IMR-90 (cell line): ENCODE data around the gene DNAI7. TPM values are rescaled to one million over a fixed set of nuclear protein-coding genes. Genes with fewer than 3 reads are reported as not detected.

ENCODE experiments used
- ATAC-seq: fragments of 200-7000 bp; cut with Tn5 transposase; 2 replicates; pipeline ENCODE4 v1.9.1; 2020; ENCODE audit warnings: low read depth, mild to moderate bottlenecking, moderate library complexity
- BruUV-seq: library from RNA; stranded (reverse); fragments of 400-500 nt; replicated peaks from 2 replicates; lab custom pipeline; 2021; lab: Mats Ljungman, UMichigan
- CTCF ChIA-PET: fragments of 300-600 bp; formaldehyde crosslinking; extraction: SDS; loops from one replicate; lab custom pipeline; 2021; ENCODE audit warnings: antibody characterized with exemption; lab: Yijun Ruan, JAX
- POLR2A ChIA-PET: fragments of 300-600 bp; sonication (Branson Sonifier 250); formaldehyde crosslinking; loops from one replicate; lab custom pipeline; 2022; ENCODE audit warnings: antibody characterized with exemption; ENCODE audit not compliant: unreplicated experiment; lab: Charles Lee
- DNase-seq: peaks from one replicate; pipeline ENCODE4 v3.0.0; 2013
- H2AFZ ChIP-seq: replicated peaks from 2 replicates; pipeline ENCODE3; 2013; ENCODE audit warnings: low read length, mild to moderate bottlenecking; ENCODE audit not compliant: poor library complexity
- H2AK5ac ChIP-seq: 2 replicates; pipeline ENCODE4 v1.6.1; 2013; ENCODE audit warnings: low read depth, low read length, inconsistent platforms
- H2AK9ac ChIP-seq: replicated peaks from 2 replicates; pipeline ENCODE3; 2013; ENCODE audit warnings: mild to moderate bottlenecking, low read depth, low read length, moderate library complexity; ENCODE audit not compliant: poor library complexity
- H2BK120ac ChIP-seq: 2 replicates; pipeline ENCODE4 v1.6.1; 2013; ENCODE audit warnings: low read depth, low read length, inconsistent platforms
- H2BK15ac ChIP-seq: 3 replicates; pipeline ENCODE4 v1.6.1; 2013; ENCODE audit warnings: low read depth, low read length, inconsistent platforms
- H2BK20ac ChIP-seq: 2 replicates; pipeline ENCODE4 v1.6.1; 2013; ENCODE audit warnings: low read depth, mild to moderate bottlenecking, inconsistent platforms, low read length, moderate library complexity
- H2BK5ac ChIP-seq: 2 replicates; pipeline ENCODE4 v1.6.1; 2013; ENCODE audit warnings: mild to moderate bottlenecking, low read depth, low read length, inconsistent platforms; ENCODE audit not compliant: poor library complexity, severe bottlenecking
- H3K14ac ChIP-seq: replicated peaks from 2 replicates; pipeline ENCODE4 v1.6.1; 2013; ENCODE audit warnings: low read depth, low read length, inconsistent platforms
- H3K18ac ChIP-seq: 2 replicates; pipeline ENCODE4 v1.6.1; 2013; ENCODE audit warnings: low read depth, low read length, control low read depth
- H3K23ac ChIP-seq: 2 replicates; pipeline ENCODE4 v1.6.1; 2013; ENCODE audit warnings: low read depth, low read length, inconsistent platforms
- H3K27ac ChIP-seq: 2 replicates; pipeline ENCODE4 v1.5.1; 2013; ENCODE audit warnings: mild to moderate bottlenecking, control low read depth, low read length; ENCODE audit not compliant: insufficient read depth
- H3K27me3 ChIP-seq: 2 replicates; pipeline ENCODE4 v1.6.1; 2013; ENCODE audit warnings: low read length; ENCODE audit not compliant: control insufficient read depth, insufficient read depth
- H3K36me3 ChIP-seq: 2 replicates; pipeline ENCODE4 v1.6.1; 2013; ENCODE audit warnings: low read length, mixed read lengths; ENCODE audit not compliant: control insufficient read depth, insufficient read depth
- H3K4ac ChIP-seq: 2 replicates; pipeline ENCODE4 v1.6.1; 2013; ENCODE audit warnings: low read depth, low read length, inconsistent platforms
- H3K4me1 ChIP-seq: 2 replicates; pipeline ENCODE4 v1.6.1; 2013; ENCODE audit warnings: low read length, mixed read lengths; ENCODE audit not compliant: control insufficient read depth, insufficient read depth
- H3K4me2 ChIP-seq: 2 replicates; pipeline ENCODE4 v1.6.1; 2013; ENCODE audit warnings: low read depth, mild to moderate bottlenecking, control low read depth, low read length, moderate library complexity
- H3K4me3 ChIP-seq: 2 replicates; pipeline ENCODE4 v1.5.1; 2013; ENCODE audit warnings: low read depth, mild to moderate bottlenecking, control low read depth, low read length, moderate library complexity; ENCODE audit not compliant: insufficient read depth
- H3K56ac ChIP-seq: 2 replicates; pipeline ENCODE4 v1.6.1; 2013; ENCODE audit warnings: low read length, inconsistent platforms; ENCODE audit not compliant: insufficient read depth; ENCODE audit errors: extremely low read depth
- H3K79me1 ChIP-seq, 2 experiments: 2 replicates each; pipeline ENCODE4 v1.6.1; 2013; ENCODE audit warnings: low read length in 2 of 2, inconsistent platforms in 1 of 2, low read depth in 1 of 2
- H3K9ac ChIP-seq: 2 replicates; pipeline ENCODE4 v1.6.1; 2013; ENCODE audit warnings: low read depth, low read length, control low read depth
- H3K9me1 ChIP-seq: 2 replicates; pipeline ENCODE4 v1.6.1; 2013; ENCODE audit warnings: low read length, inconsistent platforms; ENCODE audit not compliant: insufficient read depth
- H3K9me3 ChIP-seq: 2 replicates; pipeline ENCODE4 v1.6.1; 2013; ENCODE audit warnings: low read length; ENCODE audit not compliant: control insufficient read depth, insufficient read depth
- H4K20me1 ChIP-seq: 2 replicates; pipeline ENCODE4 v1.6.1; 2013; ENCODE audit warnings: low read length, inconsistent platforms; ENCODE audit not compliant: insufficient read depth
- H4K5ac ChIP-seq: 2 replicates; pipeline ENCODE4 v1.6.1; 2013; ENCODE audit warnings: mild to moderate bottlenecking, low read depth, low read length, control low read depth
- H4K8ac ChIP-seq, 2 experiments: 2 replicates each; pipeline ENCODE4 v1.6.1; 2013; ENCODE audit warnings: low read depth in 2 of 2, low read length in 2 of 2, control low read depth in 1 of 2, inconsistent platforms in 1 of 2
- H4K91ac ChIP-seq: 2 replicates; pipeline ENCODE4 v1.6.1; 2013; ENCODE audit warnings: low read depth, low read length, inconsistent platforms; ENCODE audit not compliant: insufficient read depth
- FOS ChIP-seq: fragments of 150-350 bp; IDR thresholded peaks from 2 replicates; pipeline ENCODE4 v1.6.1; 2016; ENCODE audit warnings: low read depth, low read length
- MAFK ChIP-seq: IDR thresholded peaks from 2 replicates; pipeline ENCODE4 v1.6.1; 2012; ENCODE audit warnings: low read depth, low read length, improper control_type of control experiment
- MAZ ChIP-seq: IDR thresholded peaks from 2 replicates; pipeline ENCODE4 v1.6.1; 2012; ENCODE audit warnings: low read depth, mild to moderate bottlenecking, low read length, improper control_type of control experiment, moderate library complexity, borderline replicate concordance
- RAD21 ChIP-seq: IDR thresholded peaks from 2 replicates; pipeline ENCODE4 v1.6.1; 2012; ENCODE audit warnings: low read length, improper control_type of control experiment
- SMC3 ChIP-seq: fragments of 150-350 bp; IDR thresholded peaks from 2 replicates; pipeline ENCODE4 v1.6.1; 2016; ENCODE audit warnings: low read depth, mild to moderate bottlenecking, antibody characterized with exemption, low read length, moderate library complexity
- dilution Hi-C: fragments of 300-500 bp; cut with HindIII; formaldehyde crosslinking; loops from one replicate; pipeline ENCODE4 v1.14.3; 2018; ENCODE audit warnings: low sequenced_read_pairs; ENCODE audit not compliant: unreplicated experiment
- in situ Hi-C: fragments of 300-500 bp; cut with MboI; formaldehyde crosslinking; loops from 3 replicates; pipeline ENCODE4 v1.14.3; 2019; ENCODE audit warnings: low sequenced_read_pairs, inconsistent platforms, mixed read lengths
- intact Hi-C: fragments of 100-400 bp; cut with micrococcal nuclease; formaldehyde crosslinking; loops from 2 replicates; pipeline ENCODE4 v1.10.0; 2022
- polyA plus RNA-seq, 3 experiments: library from polyadenylated mRNA; depleted of rRNA; stranded (reverse); fragments of >200 nt; gene quantifications; 2 replicates each; pipeline ENCODE4 v1.2.3, GENCODE V29; 2012; ENCODE audit warnings: low replicate concordance in 1 of 3
- total RNA-seq: library from RNA; depleted of rRNA; stranded (reverse); fragments of >200 nt; gene quantifications from 2 replicates; pipeline ENCODE4 v1.2.3, GENCODE V29; 2012

The DNAI7 gene
- total and polyA plus RNA-seq, 2 of the 4 experiments (the other 2 are of a cell fraction), result under 0.01 to 0.07 TPM

DNA sequence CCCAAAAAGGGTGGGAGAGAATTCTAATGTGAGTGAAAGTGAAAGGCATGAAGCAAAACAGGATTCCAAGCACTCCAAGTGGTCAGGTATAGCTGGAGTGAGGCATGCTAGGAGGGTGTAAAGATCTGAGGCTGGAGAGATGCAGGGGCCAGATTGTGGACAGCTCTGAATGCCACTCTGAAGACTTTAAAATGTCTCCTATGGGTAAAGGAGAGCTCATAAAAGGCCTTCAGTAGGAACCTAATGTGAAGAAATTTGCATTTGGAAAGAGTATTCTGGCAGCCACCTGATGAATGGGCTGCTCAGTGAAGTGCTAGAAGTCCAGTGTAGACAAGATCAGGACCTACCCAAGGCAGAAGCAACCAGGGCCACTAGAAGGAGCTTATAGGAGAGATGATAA, 68.9 kb downstream of the DNAI7 start:
- H4K91ac ChIP-seq, result no peak overlapping the region

More for the DNA sequence above, 68.9 kb downstream of the DNAI7 start:
- Histone ChIP-seq H4K20me1 (no peaks in the 10 kb centered on the region), H3K18ac (no peak overlapping the region), H4K8ac (no peak overlapping the region), H3K9ac (no peak overlapping the region), H2BK5ac (no peak overlapping the region), H3K27me3 (no peaks in the 10 kb centered on the region), H2BK15ac (no peak overlapping the region), H2AK9ac (no peak overlapping the region), H2BK20ac (no peak overlapping the region), H3K4me2 (no peak overlapping the region), H3K79me1 (no peaks in the 10 kb centered on the region), H3K56ac (no peak overlapping the region), H3K9me1 (no peaks in the 10 kb centered on the region), H2AFZ (no peak overlapping the region), H3K4me1 (no peaks in the 10 kb centered on the region), H3K4ac (no peak overlapping the region), H3K36me3 (no peaks in the 10 kb centered on the region), H3K14ac (no peak overlapping the region), H3K4me3 (no peak overlapping the region), H2AK5ac (no peak overlapping the region), H4K5ac (no peak overlapping the region), H2BK120ac (no peak overlapping the region), H3K27ac (no peak overlapping the region), H3K9me3 (no peaks in the 10 kb centered on the region), H3K23ac (no peak overlapping the region)
- DNase-seq (no peak), ATAC-seq (no peak)
- CTCF ChIA-PET, result interaction anchor here (1.0 kb wide), 1 partner anchor 29 kb away, joined by 3 read pairs; no protein-coding TSS in a partner anchor
- TF ChIP-seq MAZ (no peak), MAFK (no peak), RAD21 (no peak), SMC3 (no peak), FOS (no peak)
- BruUV-seq, result no TSS peak
- dilution Hi-C loops (no loop called here), intact Hi-C loops (no loop called here), in situ Hi-C loops (loop anchor here (25.0 kb wide), 1 partner anchor 1914 kb away; no protein-coding TSS in a partner anchor)
- POLR2A ChIA-PET, result no interaction called here
